ENCODE measurements around the gene SOX8.
"Not testable (repeated sequence)": the region's sequence is repeated elsewhere in the genome, so short reads cannot be mapped to it uniquely, and the experiment has no call there.

SOX8 gene

GRCh38 chr16:1025183-1025809 lies 43.7 kb downstream of the SOX8 start:
- DNase-seq (ENCODE audit: low read depth in 2 of 2) = not testable (repeated sequence)

- DNase-seq (ENCODE audit: low read depth in 2 of 2) = no peak
These were observed 44.6 kb downstream of the SOX8 start for GRCh38 chr16:1026057-1026783.

- DNase-seq (ENCODE audit: low read depth in 2 of 2) = no peak
These were observed 45.4 kb downstream of the SOX8 start for GRCh38 chr16:1026784-1027500.

GRCh38 chr16:1027501-1027815 lies 45.9 kb downstream of the SOX8 start:
- DNase-seq (ENCODE audit: low read depth in 2 of 2) = no peak

- DNase-seq (ENCODE audit: low read depth in 2 of 2) = no peak
These were observed 46.5 kb downstream of the SOX8 start for GRCh38 chr16:1028056-1028455.

- no peak for DNase-seq (ENCODE audit: low read depth in 2 of 2)
These were observed 47.1 kb downstream of the SOX8 start for GRCh38 chr16:1028524-1029258.

GRCh38 chr16:1029259-1029545 lies 47.6 kb downstream of the SOX8 start:
- DNase-seq (ENCODE audit: low read depth in 2 of 2) = no peak

- no peak for DNase-seq (ENCODE audit: low read depth in 2 of 2)
These were observed 48.9 kb downstream of the SOX8 start for GRCh38 chr16:1030473-1030901.

GRCh38 chr16:1031666-1032065 lies 50.1 kb downstream of the SOX8 start:
- no peak for DNase-seq (ENCODE audit: low read depth in 2 of 2)

GRCh38 chr16:1032607-1033006 lies 51.0 kb downstream of the SOX8 start:
- no peak for DNase-seq (ENCODE audit: low read depth in 2 of 2)

GRCh38 chr16:1033128-1033679 lies 51.6 kb downstream of the SOX8 start:
- no peak for DNase-seq (ENCODE audit: low read depth in 2 of 2)

- no peak for DNase-seq (ENCODE audit: low read depth in 2 of 2)
These were observed 52.9 kb downstream of the SOX8 start for GRCh38 chr16:1034230-1035065.

GRCh38 chr16:1035066-1035415 lies 53.5 kb downstream of the SOX8 start:
- no peak for DNase-seq (ENCODE audit: low read depth in 2 of 2)

- DNase-seq (ENCODE audit: low read depth in 2 of 2) = no peak
These were observed 54.6 kb downstream of the SOX8 start for GRCh38 chr16:1036166-1036565.
